Breast epithelium (tissue), 4 donors: ENCODE measurements around the gene DISP3. TPM values are rescaled to one million over a fixed set of nuclear protein-coding genes. Genes with fewer than 3 reads are reported as not detected.
"Not testable (repeated sequence)": the region's sequence is repeated elsewhere in the genome, so short reads cannot be mapped to it uniquely, and the experiment has no call there.

Experiments used
- DNase-seq, 2 donors: peaks; one replicate each; pipeline ENCODE4 v3.0.0-alpha.2; 2019; ENCODE audit warnings: low spot score in 2 of 2
- H3K27ac ChIP-seq, 2 donors: fragments of 200-600 bp; sonication (generic) in 1 of 2; one replicate each; pipeline ENCODE4 v1.5.1; 2016 to 2019; ENCODE audit warnings: mild to moderate bottlenecking in 1 of 2
- H3K27me3 ChIP-seq, 2 donors: fragments of 200-600 bp; sonication (generic) in 1 of 2; one replicate each; pipeline versions ENCODE4 v1.5.1 to v1.6.0; 2017 to 2019; ENCODE audit warnings: control low read depth in 1 of 2, mild to moderate bottlenecking in 1 of 2
- H3K36me3 ChIP-seq: fragments of 200-600 bp; one replicate; pipeline ENCODE4 v1.5.1; 2019
- H3K4me1 ChIP-seq, 2 donors: fragments of 200-600 bp; sonication (generic); one replicate each; pipeline ENCODE4 v1.5.1; 2016 to 2019; ENCODE audit warnings: control low read depth in 1 of 2
- H3K4me3 ChIP-seq, 3 donors: fragments of 200-600 bp; sonication (generic); 1 replicate in 2 of 3; 2 replicates in 1 of 3; pipeline ENCODE4 v1.5.1; 2016 to 2019; ENCODE audit warnings: mild to moderate bottlenecking in 3 of 3, moderate library complexity in 2 of 3
- H3K9me3 ChIP-seq, 2 donors: fragments of 200-600 bp; sonication (generic) in 1 of 2; one replicate each; pipeline ENCODE4 v1.5.1; 2016 to 2019; ENCODE audit warnings: control low read depth in 1 of 2
- CTCF ChIP-seq, 3 donors: fragments of 450-650 bp; IDR thresholded peaks; one replicate each; pipeline ENCODE4 v1.5.1; 2016 to 2017; ENCODE audit warnings: antibody characterized with exemption in 3 of 3, mild to moderate bottlenecking in 3 of 3, moderate library complexity in 3 of 3
- POLR2A ChIP-seq: fragments of 450-650 bp; IDR thresholded peaks from one replicate; pipeline ENCODE4 v1.6.1; 2016; ENCODE audit warnings: antibody characterized with exemption, mild to moderate bottlenecking, moderate library complexity
- POLR2AphosphoS5 ChIP-seq, 3 donors: sonication (generic); formaldehyde crosslinking; IDR thresholded peaks; one replicate each; pipeline ENCODE4 v1.6.1; 2017; ENCODE audit warnings: antibody characterized with exemption in 3 of 3
- intact Hi-C: fragments of 100-400 bp; cut with DNase I; formaldehyde crosslinking; loops from one replicate; pipeline ENCODE4 v1.15.1; 2023; ENCODE audit warnings: low total_unique reads
- total RNA-seq, 3 donors: library from RNA; depleted of rRNA; stranded (reverse); fragments of >200 nt; gene quantifications; one replicate each; pipeline ENCODE4 v1.1.0, GENCODE V29; 2016

DISP3 gene
- total RNA-seq, 3 donors from 2014 or later: 0.88 TPM; not detected in 2

- H3K27me3 ChIP-seq: peaks cover 0 to 15% of the 10 kb centered on the region in 2 donors
These were observed 97.3 kb downstream of the DISP3 start for GRCh38 chr1:11576109-11576875.

GRCh38 chr1:11578004-11578403, 99.0 kb downstream of the DISP3 start:
- TF ChIP-seq POLR2A (no peak), POLR2AphosphoS5 (IDR thresholded peaks at IDR 0.05) (no peak), CTCF (IDR thresholded peaks at IDR 0.05) (no peak)
- no peak overlapping the region for H3K4me3 ChIP-seq
- no peaks in the 10 kb centered on the region for H3K9me3 ChIP-seq
- H3K27ac ChIP-seq: no peak overlapping the region
- no peaks in the 10 kb centered on the region for H3K36me3 ChIP-seq
- H3K27me3 ChIP-seq: peaks cover 0 to 8% of the 10 kb centered on the region in 2 donors
- DNase-seq: no peak
- no peaks in the 10 kb centered on the region for H3K4me1 ChIP-seq
- intact Hi-C loops: no loop called here

More at GRCh38 chr1:11576109-11576875, 97.3 kb downstream of the DISP3 start:
- no peak for DNase-seq
- TF ChIP-seq POLR2A: no peak
- no peak for TF ChIP-seq CTCF (IDR thresholded peaks at IDR 0.05)
- no peak for TF ChIP-seq POLR2AphosphoS5 (IDR thresholded peaks at IDR 0.05)
- Histone ChIP-seq H3K36me3 (no peaks in the 10 kb centered on the region), H3K9me3 (no peaks in the 10 kb centered on the region), H3K27ac (no peak overlapping the region), H3K4me3 (no peak overlapping the region), H3K4me1 (no peaks in the 10 kb centered on the region)
- intact Hi-C loops: no loop called here

- TF ChIP-seq POLR2AphosphoS5 (IDR thresholded peaks at IDR 0.05): no peak
- TF ChIP-seq CTCF (IDR thresholded peaks at IDR 0.05): no peak
- TF ChIP-seq POLR2A: no peak
These were observed 100.6 kb downstream of the DISP3 start for GRCh38 chr1:11579506-11579905.

GRCh38 chr1:11580049-11580448, 101.1 kb downstream of the DISP3 start:
- H3K27ac ChIP-seq, H3K36me3 ChIP-seq, H3K4me3 ChIP-seq, H3K4me1 ChIP-seq, DNase-seq, H3K9me3 ChIP-seq, intact Hi-C loops: not testable (repeated sequence)
- H3K27me3 ChIP-seq: peaks cover 0 to 11% of the 10 kb centered on the region in 2 donors

More at GRCh38 chr1:11579506-11579905, 100.6 kb downstream of the DISP3 start:
- H3K4me3 ChIP-seq: no peak overlapping the region
- no peak for DNase-seq
- peaks cover 0 to 3% of the 10 kb centered on the region in 2 donors for H3K9me3 ChIP-seq
- no peak overlapping the region for H3K27ac ChIP-seq
- H3K27me3 ChIP-seq: peaks cover 0 to 11% of the 10 kb centered on the region in 2 donors
- intact Hi-C loops: no loop called here
- H3K4me1 ChIP-seq: no peaks in the 10 kb centered on the region
- H3K36me3 ChIP-seq: no peaks in the 10 kb centered on the region

GRCh38 chr1:11581445-11581991, 102.6 kb downstream of the DISP3 start:
- no peaks in the 10 kb centered on the region for H3K36me3 ChIP-seq
- H3K9me3 ChIP-seq: peaks cover 0 to 3% of the 10 kb centered on the region in 2 donors
- DNase-seq: no peak
- intact Hi-C loops: no loop called here
- peaks cover 0 to 24% of the 10 kb centered on the region in 2 donors for H3K27me3 ChIP-seq
- no peak overlapping the region for H3K4me3 ChIP-seq
- no peak overlapping the region for H3K27ac ChIP-seq
- no peaks in the 10 kb centered on the region for H3K4me1 ChIP-seq
- TF ChIP-seq POLR2AphosphoS5 (IDR thresholded peaks at IDR 0.05) (no peak), POLR2A (no peak), CTCF (IDR thresholded peaks at IDR 0.05) (no peak)
